ENCODE data around the gene PIR. TPM values are rescaled to one million over a fixed set of nuclear protein-coding genes. Genes with fewer than 3 reads are reported as not detected.

Gene PIR
- total and polyA plus RNA-seq, 2 of the 8 experiments (the other 6 are each of a cell fraction or from before 2014, with no cell fraction given): 6.4 to 10.3 TPM

- no peak for TF ChIP-seq GTF2F1 (IDR thresholded peaks at IDR 0.05; ENCODE audit: borderline replicate concordance, low read depth, low read length)
- TF ChIP-seq CREB1 (IDR thresholded peaks at IDR 0.05): no peak
- no peak for TF ChIP-seq POU5F1 (IDR thresholded peaks at IDR 0.05; ENCODE audit: low read depth, low read length)
- no peak for TF ChIP-seq JUN (IDR thresholded peaks at IDR 0.05; ENCODE audit: low read depth, low read length)
- TF ChIP-seq TAF1 (IDR thresholded peaks at IDR 0.05; ENCODE audit: low read depth, low read length): no peak
- no peak for TF ChIP-seq GABPA (IDR thresholded peaks at IDR 0.05; ENCODE audit: borderline replicate concordance, insufficient read depth, low read length)
These were observed 88.6 kb downstream of the PIR start (continued) for GRCh38 chrX:15404401-15405096.

All from H1 (cell line).